GM12878 (cell line): Measurements from ENCODE around the gene GPC5. TPM values are rescaled to one million over a fixed set of nuclear protein-coding genes. Genes with fewer than 3 reads are reported as not detected.

Experiments used
- ATAC-seq: fragments of 200-7000 bp; cut with Tn5 transposase; 3 replicates; pipeline ENCODE4 v1.9.1; 2020; ENCODE audit warnings: mild to moderate bottlenecking, moderate library complexity
- BruUV-seq: library from RNA; stranded (reverse); fragments of 400-500 nt; replicated peaks from 2 replicates; lab custom pipeline; 2021; lab: Mats Ljungman, UMichigan
- CTCF ChIA-PET: fragments of 300-600 bp; sonication (Branson Sonifier 250); formaldehyde crosslinking; extraction: SDS; loops from one replicate; lab custom pipeline; 2021; ENCODE audit warnings: inconsistent platforms; lab: Yijun Ruan, JAX
- POLR2A ChIA-PET: fragments of 350-600 bp; formaldehyde crosslinking; extraction: SDS; loops from one replicate; lab custom pipeline; 2021; ENCODE audit warnings: inconsistent platforms; lab: Charles Lee
- RAD21 ChIA-PET: fragments of 300-600 bp; sonication (Branson Sonifier 250); formaldehyde crosslinking; loops from one replicate; lab custom pipeline; 2023; ENCODE audit warnings: antibody characterized with exemption; ENCODE audit not compliant: unreplicated experiment; lab: Charles Lee
- SMC1A ChIA-PET: fragments of 300-600 bp; sonication (Branson Sonifier 250); formaldehyde crosslinking; loops from one replicate; lab custom pipeline; 2023; ENCODE audit not compliant: unreplicated experiment, uncharacterized antibody; lab: Charles Lee
- DNase-seq: peaks from one replicate; pipeline ENCODE4 v3.0.0-alpha.2; 2011; ENCODE audit warnings: low read depth, low spot score
- FAIRE-seq: peaks from 3 replicates; lab custom pipeline; 2011; peaks lifted over from hg19 to GRCh38; lab: Jason Lieb, UNC
- H2AFZ ChIP-seq: 2 replicates; pipeline ENCODE4 v1.6.0; 2011; ENCODE audit warnings: low read depth, low read length, control low read depth; ENCODE audit not compliant: control insufficient read depth
- H3K27ac ChIP-seq: 2 replicates; pipeline ENCODE4 v1.5.1; 2011; ENCODE audit warnings: control low read depth; ENCODE audit not compliant: control insufficient read depth, insufficient read depth
- H3K27me3 ChIP-seq, 2 experiments: replicated peaks in 1 of 2; 2 replicates each; pipeline versions ENCODE4 v1.6.0 to v1.6.1; 2011; ENCODE audit warnings: low read length in 1 of 2; ENCODE audit not compliant: control insufficient read depth in 2 of 2, insufficient read depth in 2 of 2
- H3K36me3 ChIP-seq, 2 experiments: 2 replicates each; pipeline ENCODE4 v1.5.1; 2011; ENCODE audit warnings: low read length in 1 of 2; ENCODE audit not compliant: control insufficient read depth in 2 of 2, insufficient read depth in 2 of 2
- H3K4me1 ChIP-seq: 2 replicates; pipeline ENCODE4 v1.6.1; 2011; ENCODE audit warnings: mild to moderate bottlenecking, low read length, moderate library complexity, mixed read lengths; ENCODE audit not compliant: control insufficient read depth, insufficient read depth
- H3K4me2 ChIP-seq: 2 replicates; pipeline ENCODE4 v1.6.0; 2011; ENCODE audit warnings: control low read depth; ENCODE audit not compliant: control insufficient read depth, insufficient read depth
- H3K4me3 ChIP-seq: fragments of 200-600 bp; sonication (generic); 2 replicates; pipeline ENCODE4 v1.5.1; 2016
- H3K79me2 ChIP-seq: 2 replicates; pipeline ENCODE4 v1.6.0; 2011; ENCODE audit warnings: low read length; ENCODE audit not compliant: control insufficient read depth, insufficient read depth
- H3K9ac ChIP-seq: 2 replicates; pipeline ENCODE4 v1.8.0; 2011; ENCODE audit warnings: low read length, control low read depth, mixed read lengths; ENCODE audit not compliant: control insufficient read depth, insufficient read depth
- H3K9me3 ChIP-seq: replicated peaks from 3 replicates; pipeline ENCODE4 v1.5.1; 2011; ENCODE audit warnings: mild to moderate bottlenecking, low read length; ENCODE audit not compliant: control insufficient read depth, insufficient read depth
- H4K20me1 ChIP-seq: 2 replicates; pipeline ENCODE4 v1.6.0; 2011; ENCODE audit not compliant: control insufficient read depth, insufficient read depth
- BCL11A ChIP-seq: IDR thresholded peaks from 2 replicates; pipeline ENCODE4 v1.6.1; 2011; ENCODE audit warnings: low read depth, low read length
- CHD1 ChIP-seq: IDR thresholded peaks from 2 replicates; pipeline ENCODE4 v1.6.1; 2012; ENCODE audit warnings: low read depth, low read length, improper control_type of control experiment
- CHD2 ChIP-seq: IDR thresholded peaks from 2 replicates; pipeline ENCODE4 v1.6.1; 2011; ENCODE audit warnings: low read depth, low read length, improper control_type of control experiment, borderline replicate concordance
- FOXM1 ChIP-seq: IDR thresholded peaks from 2 replicates; pipeline ENCODE4 v1.6.1; 2012; ENCODE audit warnings: low read depth, mild to moderate bottlenecking, inconsistent platforms, low read length, moderate library complexity
- HCFC1 ChIP-seq: fragments of 150-350 bp; IDR thresholded peaks from 2 replicates; pipeline ENCODE4 v1.6.1; 2014; ENCODE audit warnings: low read length
- MYC ChIP-seq: IDR thresholded peaks from 2 replicates; pipeline ENCODE4 v1.6.1; 2011; ENCODE audit warnings: mild to moderate bottlenecking, low read length, moderate library complexity, inconsistent platforms; ENCODE audit not compliant: insufficient read depth, insufficient replicate concordance, insufficient read length, severe bottlenecking
- RUNX3 ChIP-seq: IDR thresholded peaks from 2 replicates; pipeline ENCODE4 v1.6.1; 2012; ENCODE audit warnings: low read length, inconsistent platforms
- SMC3 ChIP-seq: IDR thresholded peaks from 2 replicates; pipeline ENCODE4 v1.6.1; 2011; ENCODE audit warnings: low read length, improper control_type of control experiment, borderline replicate concordance
- TAF1 ChIP-seq: IDR thresholded peaks from 2 replicates; pipeline ENCODE4 v1.6.1; 2011; ENCODE audit warnings: mild to moderate bottlenecking, low read depth, low read length, borderline replicate concordance
- ZZZ3 ChIP-seq: IDR thresholded peaks from 2 replicates; pipeline ENCODE4 v1.6.1; 2011; ENCODE audit warnings: low read depth; ENCODE audit not compliant: control insufficient read depth, insufficient read length
- WGBS: methylation state at CpG from one replicate; pipeline ENCODE4 v1.1.6; 2016; ENCODE audit warnings: low lambda C conversion rate; ENCODE audit not compliant: insufficient replicate concordance, insufficient coverage; ENCODE audit errors: missing lambda C conversion rate; 5-methylcytosine and 5-hydroxymethylcytosine counted together
- in situ Hi-C: fragments of 300-500 bp; cut with MboI; formaldehyde crosslinking; loops from 9 replicates; pipeline ENCODE4 v1.14.3; 2018; ENCODE audit warnings: mixed read lengths
- intact Hi-C: fragments of 100-400 bp; cut with micrococcal nuclease; formaldehyde crosslinking; loops from one replicate; pipeline ENCODE4 v1.14.2; 2022; ENCODE audit not compliant: unreplicated experiment
- polyA plus RNA-seq, 11 experiments: library from polyadenylated mRNA; depleted of rRNA in 4 of 11; unstranded in 6 of 11; stranded (reverse) in 5 of 11; fragments of >200 nt; fragmentation: Nextera tagmentation in 4 of 11; fragmentation: Illumina TruSeq in 1 of 11; extraction: Ambion mirVana in 4 of 11; extraction: Trizol in 1 of 11; gene quantifications; 1 replicate in 1 of 11; 2 replicates in 10 of 11; pipeline versions ENCODE4 v1.2.1 to v1.2.3, GENCODE V29; 2011 to 2016; ENCODE audit warnings: inconsistent platforms in 2 of 11, missing spikeins in 2 of 11, low read depth in 1 of 11
- total RNA-seq, 4 experiments: library from RNA; depleted of rRNA in 3 of 4; stranded (reverse); fragments of >200 nt in 3 of 4; fragmentation: Illumina TruSeq in 1 of 4; extraction: Trizol in 1 of 4; gene quantifications; 2 replicates each; pipeline versions ENCODE4 v1.2.1 to v1.2.3, GENCODE V29; 2013 to 2021
- TF ChIP-seq, protein P1 (sequence below): IDR thresholded peaks from 2 replicates; pipeline ENCODE4 v1.6.1; 2011; ENCODE audit warnings: mild to moderate bottlenecking, low read depth, low read length, moderate library complexity; ENCODE audit not compliant: insufficient replicate concordance
- TF ChIP-seq, protein P2 (sequence below): fragments of 450-650 bp; IDR thresholded peaks from 2 replicates; pipeline ENCODE4 v1.6.1; 2017; ENCODE audit warnings: mild to moderate bottlenecking, moderate library complexity

The GPC5 gene
- total and polyA plus RNA-seq, 10 of the 15 experiments (the other 5 are each of a cell fraction or from before 2014, with no cell fraction given) = 0.05 to 0.87 (median 0.44) TPM; not detected in 1

- TF ChIP-seq CHD2 (no peak), RUNX3 (no peak), TAF1 (no peak), MYC (no peak), SMC3 (no peak), FOXM1 (no peak), BCL11A (no peak)
- Histone ChIP-seq H2AFZ (no peak overlapping the region), H3K36me3 (no peaks in the 10 kb centered on the region), H3K4me1 (no peaks in the 10 kb centered on the region), H3K27me3 (no peaks in the 10 kb centered on the region), H3K27ac (no peak overlapping the region), H3K9ac (no peak overlapping the region), H4K20me1 (no peaks in the 10 kb centered on the region), H3K79me2 (no peaks in the 10 kb centered on the region), H3K4me3 (no peak overlapping the region), H3K9me3 (no peaks in the 10 kb centered on the region), H3K4me2 (no peak overlapping the region)
- intact Hi-C loops (loop anchor here (10.0 kb wide), 1 partner anchor 1046 kb away; no protein-coding TSS in a partner anchor), in situ Hi-C loops (no loop called here)
- ChIA-PET CTCF (interaction anchor here (1.1 to 1.5 kb wide), 2 partner anchors 17 to 22 kb away, joined by 3 read pairs; no protein-coding TSS in a partner anchor), POLR2A (no interaction called here), RAD21 (no interaction called here), SMC1A (no interaction called here)
- 21% methylated on average over 2 of the region's 2 CpGs for WGBS
- no peak for FAIRE-seq
- no TSS peak for BruUV-seq
- no peak for ATAC-seq
- DNase-seq = no peak
Observed at GRCh38 chr13:92188574-92188973, 790.2 kb downstream of the GPC5 start.

GRCh38 chr13:92196591-92197256 is 798.3 kb downstream of the GPC5 start:
- Histone ChIP-seq H3K4me3 (no peak overlapping the region), H3K79me2 (no peaks in the 10 kb centered on the region), H3K27me3 (no peaks in the 10 kb centered on the region), H3K9me3 (no peaks in the 10 kb centered on the region), H2AFZ (no peak overlapping the region), H3K4me1 (no peaks in the 10 kb centered on the region), H3K36me3 (no peaks in the 10 kb centered on the region), H3K4me2 (no peak overlapping the region), H3K9ac (no peak overlapping the region), H4K20me1 (no peaks in the 10 kb centered on the region), H3K27ac (no peak overlapping the region)
- SMC1A ChIA-PET = interaction anchor here (1.0 kb wide), 1 partner anchor 120 kb away, joined by 3 read pairs; no protein-coding TSS in a partner anchor
- 57% methylated on average over 11 of the region's 11 CpGs for WGBS
- in situ Hi-C loops = no loop called here
- CTCF ChIA-PET = interaction anchor here (1.2 to 1.8 kb wide), 3 partner anchors 9 to 16 kb away, joined by 3 to 8 read pairs (median 6); no protein-coding TSS in a partner anchor
- DNase-seq (no peak), ATAC-seq (no peak), FAIRE-seq (no peak)
- POLR2A ChIA-PET = no interaction called here
- RAD21 ChIA-PET = no interaction called here
- intact Hi-C loops = no loop called here
- no peak for TF ChIP-seq ZZZ3
- TF ChIP-seq, protein P1, sequence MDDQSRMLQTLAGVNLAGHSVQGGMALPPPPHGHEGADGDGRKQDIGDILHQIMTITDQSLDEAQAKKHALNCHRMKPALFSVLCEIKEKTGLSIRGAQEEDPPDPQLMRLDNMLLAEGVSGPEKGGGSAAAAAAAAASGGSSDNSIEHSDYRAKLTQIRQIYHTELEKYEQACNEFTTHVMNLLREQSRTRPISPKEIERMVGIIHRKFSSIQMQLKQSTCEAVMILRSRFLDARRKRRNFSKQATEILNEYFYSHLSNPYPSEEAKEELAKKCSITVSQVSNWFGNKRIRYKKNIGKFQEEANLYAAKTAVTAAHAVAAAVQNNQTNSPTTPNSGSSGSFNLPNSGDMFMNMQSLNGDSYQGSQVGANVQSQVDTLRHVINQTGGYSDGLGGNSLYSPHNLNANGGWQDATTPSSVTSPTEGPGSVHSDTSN = no peak
- TF ChIP-seq RUNX3 = no peak
- TF ChIP-seq CHD1 = no peak
- TF ChIP-seq, protein P2, sequence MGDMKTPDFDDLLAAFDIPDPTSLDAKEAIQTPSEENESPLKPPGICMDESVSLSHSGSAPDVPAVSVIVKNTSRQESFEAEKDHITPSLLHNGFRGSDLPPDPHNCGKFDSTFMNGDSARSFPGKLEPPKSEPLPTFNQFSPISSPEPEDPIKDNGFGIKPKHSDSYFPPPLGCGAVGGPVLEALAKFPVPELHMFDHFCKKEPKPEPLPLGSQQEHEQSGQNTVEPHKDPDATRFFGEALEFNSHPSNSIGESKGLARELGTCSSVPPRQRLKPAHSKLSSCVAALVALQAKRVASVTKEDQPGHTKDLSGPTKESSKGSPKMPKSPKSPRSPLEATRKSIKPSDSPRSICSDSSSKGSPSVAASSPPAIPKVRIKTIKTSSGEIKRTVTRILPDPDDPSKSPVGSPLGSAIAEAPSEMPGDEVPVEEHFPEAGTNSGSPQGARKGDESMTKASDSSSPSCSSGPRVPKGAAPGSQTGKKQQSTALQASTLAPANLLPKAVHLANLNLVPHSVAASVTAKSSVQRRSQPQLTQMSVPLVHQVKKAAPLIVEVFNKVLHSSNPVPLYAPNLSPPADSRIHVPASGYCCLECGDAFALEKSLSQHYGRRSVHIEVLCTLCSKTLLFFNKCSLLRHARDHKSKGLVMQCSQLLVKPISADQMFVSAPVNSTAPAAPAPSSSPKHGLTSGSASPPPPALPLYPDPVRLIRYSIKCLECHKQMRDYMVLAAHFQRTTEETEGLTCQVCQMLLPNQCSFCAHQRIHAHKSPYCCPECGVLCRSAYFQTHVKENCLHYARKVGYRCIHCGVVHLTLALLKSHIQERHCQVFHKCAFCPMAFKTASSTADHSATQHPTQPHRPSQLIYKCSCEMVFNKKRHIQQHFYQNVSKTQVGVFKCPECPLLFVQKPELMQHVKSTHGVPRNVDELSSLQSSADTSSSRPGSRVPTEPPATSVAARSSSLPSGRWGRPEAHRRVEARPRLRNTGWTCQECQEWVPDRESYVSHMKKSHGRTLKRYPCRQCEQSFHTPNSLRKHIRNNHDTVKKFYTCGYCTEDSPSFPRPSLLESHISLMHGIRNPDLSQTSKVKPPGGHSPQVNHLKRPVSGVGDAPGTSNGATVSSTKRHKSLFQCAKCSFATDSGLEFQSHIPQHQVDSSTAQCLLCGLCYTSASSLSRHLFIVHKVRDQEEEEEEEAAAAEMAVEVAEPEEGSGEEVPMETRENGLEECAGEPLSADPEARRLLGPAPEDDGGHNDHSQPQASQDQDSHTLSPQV = no peak
- no peak for TF ChIP-seq HCFC1
- no TSS peak for BruUV-seq
